Epithelial cell of proximal tubule (primary cell): Measurements from ENCODE around the gene DUSP28. TPM values are rescaled to one million over a fixed set of nuclear protein-coding genes. Genes with fewer than 3 reads are reported as not detected.
A peak's percentile ranks its signal among the peaks of the same experiment; 100 is the strongest.
"Not testable (repeated sequence)": the region's sequence is repeated elsewhere in the genome, so short reads cannot be mapped to it uniquely, and the experiment has no call there.

Experiments used
- DNase-seq: peaks from one replicate; pipeline ENCODE4 v3.0.0-alpha.2; 2011; ENCODE audit warnings: low read depth
- H3K4me3 ChIP-seq: 2 replicates; pipeline ENCODE4 v1.5.1; 2011; ENCODE audit warnings: low read depth, mild to moderate bottlenecking, low read length
- total RNA-seq: library from RNA; depleted of rRNA; stranded (reverse); fragments of >200 nt; gene quantifications from 2 replicates; pipeline ENCODE4 v1.2.3, GENCODE V29; 2015
- TF ChIP-seq, protein P1 (sequence below): conservative IDR thresholded peaks from 2 replicates; pipeline ENCODE4 v1.5.1; 2012; ENCODE audit warnings: low read depth, mild to moderate bottlenecking, low read length

DUSP28 gene
- total RNA-seq, 1 donor from 2014 or later = 6.3 TPM

DNA sequence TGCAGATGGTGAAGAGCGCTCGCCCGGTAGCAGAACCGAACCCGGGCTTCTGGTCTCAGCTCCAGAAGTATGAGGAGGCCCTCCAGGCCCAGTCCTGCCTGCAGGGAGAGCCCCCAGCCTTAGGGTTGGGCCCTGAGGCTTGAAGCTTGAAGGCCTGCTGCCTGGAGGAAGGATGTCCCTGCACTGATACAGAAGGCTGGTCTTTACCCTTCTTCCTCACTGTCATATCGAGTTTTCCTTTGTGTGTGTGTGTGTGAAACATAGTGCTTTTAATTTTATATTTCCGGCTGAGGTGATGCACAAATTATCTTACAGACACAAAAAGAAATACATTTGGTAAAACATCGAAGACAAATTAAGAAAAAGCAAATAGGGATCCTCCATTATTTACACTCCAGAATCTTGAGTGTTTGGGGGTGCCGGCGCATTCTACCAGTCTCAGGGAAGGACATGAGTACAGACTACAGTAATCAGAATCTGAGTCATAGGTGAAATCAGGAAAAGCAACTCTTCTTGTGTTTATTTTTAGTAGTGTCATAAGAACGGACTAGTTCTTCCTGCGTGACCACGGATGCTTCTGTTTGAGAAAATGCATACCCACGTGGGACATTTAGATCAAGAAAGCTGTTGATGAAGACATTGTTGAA lies 1.3 kb downstream of the DUSP28 start:
- H3K4me3 ChIP-seq = peak overlapping the region; percentile 85
- TF ChIP-seq, protein P1, sequence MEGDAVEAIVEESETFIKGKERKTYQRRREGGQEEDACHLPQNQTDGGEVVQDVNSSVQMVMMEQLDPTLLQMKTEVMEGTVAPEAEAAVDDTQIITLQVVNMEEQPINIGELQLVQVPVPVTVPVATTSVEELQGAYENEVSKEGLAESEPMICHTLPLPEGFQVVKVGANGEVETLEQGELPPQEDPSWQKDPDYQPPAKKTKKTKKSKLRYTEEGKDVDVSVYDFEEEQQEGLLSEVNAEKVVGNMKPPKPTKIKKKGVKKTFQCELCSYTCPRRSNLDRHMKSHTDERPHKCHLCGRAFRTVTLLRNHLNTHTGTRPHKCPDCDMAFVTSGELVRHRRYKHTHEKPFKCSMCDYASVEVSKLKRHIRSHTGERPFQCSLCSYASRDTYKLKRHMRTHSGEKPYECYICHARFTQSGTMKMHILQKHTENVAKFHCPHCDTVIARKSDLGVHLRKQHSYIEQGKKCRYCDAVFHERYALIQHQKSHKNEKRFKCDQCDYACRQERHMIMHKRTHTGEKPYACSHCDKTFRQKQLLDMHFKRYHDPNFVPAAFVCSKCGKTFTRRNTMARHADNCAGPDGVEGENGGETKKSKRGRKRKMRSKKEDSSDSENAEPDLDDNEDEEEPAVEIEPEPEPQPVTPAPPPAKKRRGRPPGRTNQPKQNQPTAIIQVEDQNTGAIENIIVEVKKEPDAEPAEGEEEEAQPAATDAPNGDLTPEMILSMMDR = no peak
- no peak for DNase-seq

GRCh38 chr2:240563231-240563630 lies 3.1 kb downstream of the DUSP28 start:
- not testable (repeated sequence) for DNase-seq, H3K4me3 ChIP-seq

DNA sequence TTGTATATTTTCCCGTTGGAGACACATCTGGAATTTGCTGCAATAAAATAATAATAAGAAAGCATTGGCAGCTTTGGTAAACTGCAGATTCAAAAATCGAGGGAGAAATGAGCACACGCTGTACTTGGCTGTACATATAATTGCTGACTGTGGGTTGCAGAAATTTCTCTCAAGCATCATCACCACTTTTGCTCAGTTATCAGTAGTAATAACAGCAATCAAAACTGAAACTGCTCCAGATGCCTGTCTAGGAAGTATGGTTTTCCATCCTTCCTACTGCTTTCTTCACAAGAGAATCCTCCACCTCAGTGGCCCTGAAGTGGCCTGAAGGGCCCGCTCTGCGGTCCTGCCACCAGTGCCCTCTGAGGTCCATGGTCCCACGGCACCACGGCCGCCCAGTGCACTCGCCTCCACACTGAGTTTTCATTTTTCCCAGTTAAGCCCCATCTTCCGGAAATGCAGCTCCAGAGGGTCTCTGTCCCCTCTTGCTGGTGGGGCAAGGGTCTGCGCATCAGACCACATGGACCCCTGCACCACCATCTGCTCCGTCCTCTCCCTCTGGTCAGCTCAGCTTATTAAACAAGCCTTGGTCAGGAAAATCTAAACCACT lies 3.9 kb downstream of the DUSP28 start:
- TF ChIP-seq, protein P1 = no peak
- no peak for DNase-seq
- no peak overlapping the region for H3K4me3 ChIP-seq

DNA sequence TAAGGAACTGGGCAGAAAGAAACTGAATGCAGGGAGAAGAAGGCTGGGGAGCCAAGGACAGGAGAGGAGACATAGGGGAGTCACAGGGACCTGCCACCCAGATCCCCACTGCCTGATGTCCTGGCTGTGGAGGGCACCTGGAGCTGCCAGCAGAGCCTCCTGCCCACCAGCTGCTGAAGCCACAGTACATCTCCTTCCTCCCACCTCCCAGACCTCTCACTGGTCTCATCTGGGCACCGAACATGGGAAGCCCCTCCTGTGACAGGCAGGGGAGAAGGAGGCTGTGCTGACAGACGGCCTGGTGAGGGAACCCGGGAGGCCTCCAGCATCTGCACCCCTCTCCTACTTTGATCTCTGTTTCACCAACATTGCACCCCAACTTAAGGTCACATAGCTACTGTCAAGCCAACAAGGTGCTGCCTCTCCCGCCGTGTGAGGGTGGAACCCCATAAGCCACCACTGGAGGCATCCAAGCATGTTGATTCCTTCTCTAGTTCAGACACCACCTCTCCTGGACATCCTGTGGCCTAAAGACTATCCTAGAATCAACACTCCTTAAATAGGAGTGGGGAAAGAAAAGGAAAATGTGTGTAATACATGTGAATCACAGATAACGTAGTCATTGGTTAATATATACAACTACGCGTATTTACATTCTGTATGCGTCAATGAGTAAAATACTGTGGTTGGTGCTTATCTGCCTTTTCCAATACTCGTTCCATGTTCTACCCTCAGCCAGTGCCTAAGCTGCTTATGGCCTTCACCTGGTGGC lies 4.6 kb downstream of the DUSP28 start:
- DNase-seq = no peak
- TF ChIP-seq, protein P1 = no peak
- no peak overlapping the region for H3K4me3 ChIP-seq

GRCh38 chr2:240565333-240566202 lies 5.4 kb downstream of the DUSP28 start:
- DNase-seq = no peak
- TF ChIP-seq, protein P1 = no peak
- peak overlapping the region; percentile 48 for H3K4me3 ChIP-seq

DNA sequence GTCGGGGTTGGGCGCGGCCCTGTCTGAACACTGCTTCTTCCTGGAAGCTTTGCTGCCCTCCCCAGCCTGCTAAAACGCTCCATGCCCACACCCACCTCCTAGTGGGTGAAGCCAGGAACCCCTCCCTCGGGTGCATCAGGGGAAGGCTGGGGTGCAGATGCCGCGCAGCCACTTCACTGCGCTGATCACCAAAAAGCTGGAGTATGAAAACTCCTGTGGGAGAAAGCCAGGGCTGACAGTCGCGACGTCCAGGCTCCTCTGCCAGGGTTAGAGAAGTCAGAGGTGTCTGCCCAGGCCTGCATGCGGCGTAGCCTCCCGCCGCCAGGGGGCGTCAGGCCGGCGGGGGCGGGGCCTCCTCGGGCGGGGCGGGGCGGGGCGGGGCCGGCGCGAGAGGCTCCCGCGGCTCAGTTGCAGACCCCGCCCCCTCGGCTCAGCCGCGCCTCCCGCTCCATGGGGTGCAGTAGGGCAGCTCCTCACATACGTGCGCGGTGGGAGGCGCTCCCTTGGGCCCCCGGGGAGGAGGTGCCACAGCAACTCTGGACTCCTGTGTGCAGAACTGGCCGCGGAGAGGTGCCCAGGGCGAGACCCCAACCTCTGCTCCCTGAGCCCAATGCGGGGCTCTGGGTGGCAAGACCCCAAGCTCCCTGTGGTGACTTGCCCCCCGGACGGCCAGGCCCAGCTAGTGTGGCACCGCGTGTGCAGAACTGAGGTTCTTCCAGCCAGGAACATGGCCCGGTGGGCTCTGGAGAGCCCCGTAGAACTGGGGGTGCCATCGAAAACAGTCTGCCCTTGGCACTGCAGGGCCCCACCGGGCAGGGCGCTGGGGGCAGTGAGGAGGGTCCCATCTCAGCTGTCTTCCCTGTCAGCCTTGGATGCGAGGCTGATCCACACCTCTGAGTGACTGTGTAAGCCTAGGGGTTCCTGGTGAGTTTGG lies 6.3 kb downstream of the DUSP28 start:
- DNase-seq = no peak
- TF ChIP-seq, protein P1 = peak; percentile 63
- H3K4me3 ChIP-seq = peak overlapping the region; percentile 69
